Measurements from ENCODE around the gene KLF6. TPM values are rescaled to one million over a fixed set of nuclear protein-coding genes. Genes with fewer than 3 reads are reported as not detected.

The KLF6 gene
- total RNA-seq, 4 donors from 2014 or later: 140 to 304 (median 291) TPM

DNA sequence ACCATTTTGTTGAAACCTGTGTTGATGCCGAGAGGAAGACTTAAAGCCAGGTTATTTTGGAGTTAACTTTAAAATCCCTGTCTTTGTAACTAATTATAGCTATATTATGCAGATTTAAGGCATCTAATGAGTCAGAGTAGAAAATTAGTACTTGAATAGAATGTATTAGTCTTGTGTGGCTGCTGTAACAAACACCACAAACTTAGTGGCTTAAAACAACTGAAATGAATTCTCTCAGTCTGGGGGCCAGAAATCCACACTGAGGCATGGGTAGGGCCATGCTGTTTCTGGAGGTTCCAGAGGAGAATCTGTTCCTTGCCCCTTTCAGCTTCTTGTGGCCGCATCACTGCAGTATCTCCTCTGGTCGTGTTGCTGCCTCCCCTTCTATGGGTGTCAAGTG is 8.5 kb upstream of the KLF6 start:
- Histone ChIP-seq H3K9me3 (peaks cover 3 to 8% of the 10 kb centered on the region in 2 donors), H3K4me3 (no peak overlapping the region), H3K4me1 (peaks cover 0 to 7% (median 0%) of the 10 kb centered on the region in 4 donors), H3K27ac (no peak overlapping the region), H3K36me3 (no peaks in the 10 kb centered on the region), H3K27me3 (no peaks in the 10 kb centered on the region)
- no peak for DNase-seq
- intact Hi-C loops (cut with DNase I; ENCODE audit: low total_unique reads) (no loop called here), in situ Hi-C loops (cut with MboI; ENCODE audit: low pct_ligation_motif_present in 1 of 4, low pct_unique_long_range_greater_than_20kb in 1 of 4, low sequenced_read_pairs in 3 of 4) (loop anchor here in 2 of 4 donors (25.0 kb wide), 3 partner anchors 244 to 869 kb away; no protein-coding TSS in a partner anchor)
- 90 to 92% methylated on average over 3 of the region's 3 CpGs for WGBS, 2 donors (ENCODE audit: low coverage in 1 of 2)
- no peak for TF ChIP-seq EP300 (IDR thresholded peaks at IDR 0.05; ENCODE audit: low read depth)
- TF ChIP-seq POLR2AphosphoS5 (IDR thresholded peaks at IDR 0.05): no peak
- TF ChIP-seq POLR2A (IDR thresholded peaks at IDR 0.05): no peak
- TF ChIP-seq, protein P1, sequence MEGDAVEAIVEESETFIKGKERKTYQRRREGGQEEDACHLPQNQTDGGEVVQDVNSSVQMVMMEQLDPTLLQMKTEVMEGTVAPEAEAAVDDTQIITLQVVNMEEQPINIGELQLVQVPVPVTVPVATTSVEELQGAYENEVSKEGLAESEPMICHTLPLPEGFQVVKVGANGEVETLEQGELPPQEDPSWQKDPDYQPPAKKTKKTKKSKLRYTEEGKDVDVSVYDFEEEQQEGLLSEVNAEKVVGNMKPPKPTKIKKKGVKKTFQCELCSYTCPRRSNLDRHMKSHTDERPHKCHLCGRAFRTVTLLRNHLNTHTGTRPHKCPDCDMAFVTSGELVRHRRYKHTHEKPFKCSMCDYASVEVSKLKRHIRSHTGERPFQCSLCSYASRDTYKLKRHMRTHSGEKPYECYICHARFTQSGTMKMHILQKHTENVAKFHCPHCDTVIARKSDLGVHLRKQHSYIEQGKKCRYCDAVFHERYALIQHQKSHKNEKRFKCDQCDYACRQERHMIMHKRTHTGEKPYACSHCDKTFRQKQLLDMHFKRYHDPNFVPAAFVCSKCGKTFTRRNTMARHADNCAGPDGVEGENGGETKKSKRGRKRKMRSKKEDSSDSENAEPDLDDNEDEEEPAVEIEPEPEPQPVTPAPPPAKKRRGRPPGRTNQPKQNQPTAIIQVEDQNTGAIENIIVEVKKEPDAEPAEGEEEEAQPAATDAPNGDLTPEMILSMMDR (IDR thresholded peaks at IDR 0.05): no peak

DNA sequence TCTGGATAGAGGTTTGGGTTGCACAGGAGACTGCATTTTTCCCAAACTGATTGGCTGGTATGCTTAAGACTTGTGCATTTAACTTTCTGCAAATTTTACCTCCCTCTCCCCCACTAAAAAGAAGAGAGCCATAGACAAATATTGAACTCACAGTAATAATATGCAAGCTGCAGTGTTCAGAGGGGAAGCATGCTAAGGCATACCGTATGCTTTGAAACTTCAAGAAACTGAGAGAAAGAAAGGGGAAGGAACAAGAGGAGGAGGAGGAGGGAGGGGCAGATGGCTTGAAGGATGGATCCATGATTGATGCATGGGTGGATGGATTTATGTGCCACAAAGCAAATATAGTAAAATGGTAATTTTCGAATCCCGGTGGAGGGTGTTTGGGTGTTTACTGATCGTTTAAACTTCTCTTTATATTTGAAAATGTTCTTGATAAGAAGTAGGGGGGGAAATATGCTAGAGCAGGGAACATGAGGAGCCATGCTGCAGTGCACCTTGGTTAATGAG is 7.8 kb upstream of the KLF6 start:
- no peak for TF ChIP-seq POLR2AphosphoS5 (IDR thresholded peaks at IDR 0.05)
- in situ Hi-C loops (cut with MboI; ENCODE audit: low pct_ligation_motif_present in 1 of 4, low pct_unique_long_range_greater_than_20kb in 1 of 4, low sequenced_read_pairs in 3 of 4): loop anchor here in 2 of 4 donors (25.0 kb wide), 3 partner anchors 245 to 870 kb away; no protein-coding TSS in a partner anchor

DNA sequence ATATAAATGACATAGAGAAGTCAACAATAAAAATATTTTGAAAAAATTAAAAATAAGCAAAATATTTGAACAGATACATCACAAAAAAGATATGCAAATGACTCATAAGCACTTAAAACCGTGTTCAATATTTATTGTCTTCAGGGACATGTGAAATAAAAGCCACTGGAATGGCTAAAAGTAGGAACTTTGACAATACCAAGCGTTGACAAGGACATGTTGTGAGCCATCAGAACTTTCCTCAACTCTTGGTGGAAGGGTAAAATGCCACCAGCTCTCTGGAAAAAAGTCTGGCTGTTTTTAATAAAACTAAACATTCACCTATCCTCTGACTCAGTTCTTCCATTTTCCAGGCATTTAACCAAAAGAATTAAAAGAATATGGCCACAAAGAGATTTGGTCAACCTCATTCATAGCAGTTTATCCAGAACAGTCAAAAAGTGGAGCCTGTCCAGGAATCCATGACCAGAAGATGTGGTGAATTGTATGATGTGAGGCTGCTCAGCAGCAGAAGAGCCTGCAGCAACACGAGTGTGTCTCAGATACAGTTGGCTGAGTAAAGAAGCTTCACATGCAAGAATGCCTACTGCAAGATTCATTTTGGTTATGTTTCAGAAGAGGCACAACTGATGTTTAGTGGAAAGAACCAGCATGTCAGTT is 7.1 kb upstream of the KLF6 start:
- H3K4me1 ChIP-seq: peaks cover 0 to 7% (median 0%) of the 10 kb centered on the region in 4 donors
- no peaks in the 10 kb centered on the region for H3K27me3 ChIP-seq
- in situ Hi-C loops (cut with MboI; ENCODE audit: low pct_ligation_motif_present in 1 of 4, low pct_unique_long_range_greater_than_20kb in 1 of 4, low sequenced_read_pairs in 3 of 4): loop anchor here in 2 of 4 donors (25.0 kb wide), 3 partner anchors 245 to 870 kb away; no protein-coding TSS in a partner anchor
- 80 to 90% methylated on average over 3 of the region's 3 CpGs for WGBS, 2 donors (ENCODE audit: low coverage in 1 of 2)
- peaks cover 3 to 8% of the 10 kb centered on the region in 2 donors for H3K9me3 ChIP-seq
- DNase-seq: no peak
- no peak overlapping the region for H3K27ac ChIP-seq
- intact Hi-C loops (cut with DNase I; ENCODE audit: low total_unique reads): no loop called here
- no peaks in the 10 kb centered on the region for H3K36me3 ChIP-seq
- no peak overlapping the region for H3K4me3 ChIP-seq
- TF ChIP-seq POLR2A (IDR thresholded peaks at IDR 0.05) (no peak), POLR2AphosphoS5 (IDR thresholded peaks at IDR 0.05) (no peak), EP300 (IDR thresholded peaks at IDR 0.05; ENCODE audit: low read depth) (no peak)
- TF ChIP-seq, protein P1 (IDR thresholded peaks at IDR 0.05): no peak

More for the DNA sequence above, 7.8 kb upstream of the KLF6 start:
- Histone ChIP-seq H3K36me3 (no peaks in the 10 kb centered on the region), H3K27me3 (no peaks in the 10 kb centered on the region), H3K4me1 (peaks cover 0 to 7% (median 0%) of the 10 kb centered on the region in 4 donors), H3K4me3 (no peak overlapping the region), H3K27ac (no peak overlapping the region), H3K9me3 (peaks cover 3 to 8% of the 10 kb centered on the region in 2 donors)
- intact Hi-C loops (cut with DNase I; ENCODE audit: low total_unique reads): no loop called here
- no peak for DNase-seq
- WGBS, 2 donors (ENCODE audit: low coverage in 1 of 2): 26 to 47% methylated on average over 4 of the region's 4 CpGs

DNA sequence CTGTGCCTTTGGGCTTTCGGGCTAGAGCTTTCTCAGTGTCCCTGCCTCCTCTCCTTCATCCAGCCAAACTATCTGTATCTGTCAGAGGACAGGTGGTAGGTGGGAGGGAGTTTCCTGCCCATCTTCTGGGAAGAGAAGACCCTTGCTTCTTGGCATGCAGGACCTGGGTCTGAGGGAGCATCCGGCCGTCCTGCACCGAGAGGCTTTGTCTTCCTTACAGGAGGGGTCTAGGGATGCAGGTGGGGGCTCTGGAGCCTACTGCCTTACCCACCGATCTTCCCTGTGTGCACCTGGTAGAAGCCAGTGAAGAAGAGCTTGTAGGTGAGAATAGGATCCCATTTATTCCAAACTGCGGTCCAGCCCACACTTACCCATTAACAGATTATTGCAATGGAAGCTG is 5.8 kb upstream of the KLF6 start:
- TF ChIP-seq POLR2AphosphoS5 (IDR thresholded peaks at IDR 0.05) (no peak), POLR2A (IDR thresholded peaks at IDR 0.05) (no peak), EP300 (IDR thresholded peaks at IDR 0.05; ENCODE audit: low read depth) (no peak)
- TF ChIP-seq, protein P1 (IDR thresholded peaks at IDR 0.05): no peak
- in situ Hi-C loops (cut with MboI; ENCODE audit: low pct_ligation_motif_present in 1 of 4, low pct_unique_long_range_greater_than_20kb in 1 of 4, low sequenced_read_pairs in 3 of 4) (loop anchor here in 2 of 4 donors (25.0 kb wide), 3 partner anchors 246 to 871 kb away; no protein-coding TSS in a partner anchor), intact Hi-C loops (cut with DNase I; ENCODE audit: low total_unique reads) (no loop called here)
- 94 to 100% methylated on average over 1 to 4 of the region's 6 CpGs for WGBS, 2 donors (ENCODE audit: low coverage in 1 of 2)
- DNase-seq: no peak
- H3K4me1 ChIP-seq: peaks cover 0 to 10% (median 9%) of the 10 kb centered on the region in 4 donors
- H3K27ac ChIP-seq: no peak overlapping the region
- H3K36me3 ChIP-seq: no peaks in the 10 kb centered on the region
- H3K4me3 ChIP-seq: no peak overlapping the region
- peaks cover 3 to 8% of the 10 kb centered on the region in 2 donors for H3K9me3 ChIP-seq
- H3K27me3 ChIP-seq: no peaks in the 10 kb centered on the region

Measured in transverse colon (tissue), 4 donors.